ENCODE data around the gene BPHL. TPM values are rescaled to one million over a fixed set of nuclear protein-coding genes. Genes with fewer than 3 reads are reported as not detected.

The BPHL gene
- total and polyA plus RNA-seq, 10 of the 15 experiments (the other 5 are each of a cell fraction or from before 2014, with no cell fraction given), result 8.0 to 17.8 (median 12.4) TPM

- no peak for FAIRE-seq
- POLR2A ChIA-PET, result no interaction called here
- peaks cover 6 to 7% of the 10 kb centered on the region in 2 experiments for H3K36me3 ChIP-seq (ENCODE audit: control insufficient read depth in 2 of 2, insufficient read depth in 2 of 2, low read length in 1 of 2)
Observed at GRCh38 chr6:3109761-3110160, 8.8 kb upstream of the BPHL start.

GRCh38 chr6:3114377-3114776 lies 4.1 kb upstream of the BPHL start:
- H3K36me3 ChIP-seq (ENCODE audit: control insufficient read depth in 2 of 2, insufficient read depth in 2 of 2, low read length in 1 of 2), result peaks cover 4 to 5% of the 10 kb centered on the region in 2 experiments
- in situ Hi-C loops (cut with MboI), result no loop called here
- POLR2A ChIA-PET, result no interaction called here

More at GRCh38 chr6:3109761-3110160, 8.8 kb upstream of the BPHL start:
- Histone ChIP-seq H3K4me3 (no peak overlapping the region), H3K79me2 (ENCODE audit: control insufficient read depth, insufficient read depth, low read length) (no peaks in the 10 kb centered on the region), H3K27ac (ENCODE audit: control insufficient read depth, insufficient read depth) (no peak overlapping the region), H3K9me3 (replicated peaks; ENCODE audit: control insufficient read depth, insufficient read depth, low read length) (no peaks in the 10 kb centered on the region), H3K27me3 (replicated peaks in 1 of 2; ENCODE audit: control insufficient read depth in 2 of 2, insufficient read depth in 2 of 2, low read length in 1 of 2) (no peaks in the 10 kb centered on the region), H2AFZ (ENCODE audit: control insufficient read depth, low read depth, low read length) (no peak overlapping the region), H3K9ac (ENCODE audit: control insufficient read depth, insufficient read depth, low read length) (no peak overlapping the region), H4K20me1 (ENCODE audit: control insufficient read depth, insufficient read depth) (no peaks in the 10 kb centered on the region), H3K4me1 (ENCODE audit: control insufficient read depth, insufficient read depth, low read length) (no peaks in the 10 kb centered on the region), H3K4me2 (ENCODE audit: control insufficient read depth, insufficient read depth) (no peak overlapping the region)
- DNase-seq (ENCODE audit: low read depth, low spot score) (no peak), ATAC-seq (no peak)
- SMC1A ChIA-PET (ENCODE audit: uncharacterized antibody, unreplicated experiment), result interaction anchor here (0.8 to 1.1 kb wide), 2 partner anchors 16 to 1346 kb away, joined by 3 to 4 read pairs; no protein-coding TSS in a partner anchor
- TF ChIP-seq POLR2A (IDR thresholded peaks at IDR 0.05; ENCODE audit: low read depth, low read length) (no peak), ESRRA (IDR thresholded peaks at IDR 0.05; ENCODE audit: low read length) (no peak), CHD1 (IDR thresholded peaks at IDR 0.05; ENCODE audit: low read depth, low read length) (no peak), IKZF2 (IDR thresholded peaks at IDR 0.05) (no peak)
- CTCF ChIA-PET, result interaction anchor here (1.2 to 1.4 kb wide), 2 partner anchors 12 to 142 kb away, joined by 4 to 5 read pairs; no protein-coding TSS in a partner anchor
- RAD21 ChIA-PET (ENCODE audit: unreplicated experiment), result no interaction called here
- WGBS (ENCODE audit: insufficient coverage, insufficient replicate concordance, low lambda C conversion rate, missing lambda C conversion rate), result 84% methylated on average over 3 of the region's 3 CpGs
- BruUV-seq (replicated peaks), result no TSS peak
- intact Hi-C loops (cut with micrococcal nuclease; ENCODE audit: unreplicated experiment), result no loop called here
- in situ Hi-C loops (cut with MboI), result no loop called here

More at GRCh38 chr6:3114377-3114776, 4.1 kb upstream of the BPHL start:
- H4K20me1 ChIP-seq (ENCODE audit: control insufficient read depth, insufficient read depth), result no peaks in the 10 kb centered on the region
- H3K79me2 ChIP-seq (ENCODE audit: control insufficient read depth, insufficient read depth, low read length), result no peaks in the 10 kb centered on the region
- no peak overlapping the region for H3K27ac ChIP-seq (ENCODE audit: control insufficient read depth, insufficient read depth)
- ChIA-PET RAD21 (ENCODE audit: unreplicated experiment) (no interaction called here), CTCF (no interaction called here), SMC1A (ENCODE audit: uncharacterized antibody, unreplicated experiment) (no interaction called here)
- FAIRE-seq (no peak), ATAC-seq (no peak), DNase-seq (ENCODE audit: low read depth, low spot score) (no peak)
- intact Hi-C loops (cut with micrococcal nuclease; ENCODE audit: unreplicated experiment), result no loop called here
- H3K4me2 ChIP-seq (ENCODE audit: control insufficient read depth, insufficient read depth), result no peak overlapping the region
- WGBS (ENCODE audit: insufficient coverage, insufficient replicate concordance, low lambda C conversion rate, missing lambda C conversion rate), result 98% methylated on average over 6 of the region's 6 CpGs
- BruUV-seq (replicated peaks), result no TSS peak
- H3K9me3 ChIP-seq (replicated peaks; ENCODE audit: control insufficient read depth, insufficient read depth, low read length), result no peaks in the 10 kb centered on the region
- H3K27me3 ChIP-seq (replicated peaks in 1 of 2; ENCODE audit: control insufficient read depth in 2 of 2, insufficient read depth in 2 of 2, low read length in 1 of 2), result no peaks in the 10 kb centered on the region
- TF ChIP-seq POLR2AphosphoS5 (IDR thresholded peaks at IDR 0.05; ENCODE audit: low read length) (no peak), ZNF622 (IDR thresholded peaks at IDR 0.05) (no peak), ZSCAN29 (IDR thresholded peaks at IDR 0.05) (no peak), ATF3 (IDR thresholded peaks at IDR 0.05; ENCODE audit: borderline replicate concordance, extremely low read depth, low read depth, low read length) (no peak), SUZ12 (IDR thresholded peaks at IDR 0.05; ENCODE audit: unreplicated experiment) (no peak), STAT1 (conservative IDR thresholded peaks at IDR 0.05) (no peak)
- H3K4me1 ChIP-seq (ENCODE audit: control insufficient read depth, insufficient read depth, low read length), result peaks cover 6% of the 10 kb centered on the region; the same call in 1 of the 2 replicates
- no peak overlapping the region for H2AFZ ChIP-seq (ENCODE audit: control insufficient read depth, low read depth, low read length)
- no peak overlapping the region for H3K9ac ChIP-seq (ENCODE audit: control insufficient read depth, insufficient read depth, low read length)
- H3K4me3 ChIP-seq, result no peak overlapping the region
